ENCODE measurements around the gene SPP2.

The SPP2 gene

GRCh38 chr2:234024304-234024703, 26.2 kb upstream of the SPP2 start:
- no peak for TF ChIP-seq CTCF (IDR thresholded peaks at IDR 0.05; ENCODE audit: insufficient read depth, low read length, poor library complexity, severe bottlenecking)
- no peak for DNase-seq (ENCODE audit: extremely low read depth, insufficient read length)

GRCh38 chr2:234025466-234025865, 25.0 kb upstream of the SPP2 start:
- Histone ChIP-seq H3K4me3 (replicated peaks; ENCODE audit: low read depth, low read length) (no peak overlapping the region), H3K27me3 (replicated peaks; ENCODE audit: control insufficient read depth, insufficient read depth, low read length) (no peaks in the 10 kb centered on the region; the same call in 1 of the 2 replicates), H3K36me3 (ENCODE audit: control insufficient read depth, insufficient read depth, low read length) (no peaks in the 10 kb centered on the region)
- no peak for TF ChIP-seq CTCF (IDR thresholded peaks at IDR 0.05; ENCODE audit: insufficient read depth, low read length, poor library complexity, severe bottlenecking)
- DNase-seq (ENCODE audit: extremely low read depth, insufficient read length) = peak; percentile 8

More at GRCh38 chr2:234024304-234024703, 26.2 kb upstream of the SPP2 start:
- Histone ChIP-seq H3K4me3 (replicated peaks; ENCODE audit: low read depth, low read length) (no peak overlapping the region), H3K36me3 (ENCODE audit: control insufficient read depth, insufficient read depth, low read length) (no peaks in the 10 kb centered on the region), H3K27me3 (replicated peaks; ENCODE audit: control insufficient read depth, insufficient read depth, low read length) (no peaks in the 10 kb centered on the region; the same call in 1 of the 2 replicates)

GRCh38 chr2:234025891-234026401, 24.6 kb upstream of the SPP2 start:
- Histone ChIP-seq H3K4me3 (replicated peaks; ENCODE audit: low read depth, low read length) (no peak overlapping the region), H3K36me3 (ENCODE audit: control insufficient read depth, insufficient read depth, low read length) (no peaks in the 10 kb centered on the region), H3K27me3 (replicated peaks; ENCODE audit: control insufficient read depth, insufficient read depth, low read length) (peaks cover under 1% of the 10 kb centered on the region)
- no peak for DNase-seq (ENCODE audit: extremely low read depth, insufficient read length)
- no peak for TF ChIP-seq CTCF (IDR thresholded peaks at IDR 0.05; ENCODE audit: insufficient read depth, low read length, poor library complexity, severe bottlenecking)

GRCh38 chr2:234026693-234027254, 23.7 kb upstream of the SPP2 start:
- Histone ChIP-seq H3K27me3 (replicated peaks; ENCODE audit: control insufficient read depth, insufficient read depth, low read length) (peaks cover 1% of the 10 kb centered on the region), H3K4me3 (replicated peaks; ENCODE audit: low read depth, low read length) (no peak overlapping the region), H3K36me3 (ENCODE audit: control insufficient read depth, insufficient read depth, low read length) (no peaks in the 10 kb centered on the region)
- DNase-seq (ENCODE audit: extremely low read depth, insufficient read length) = no peak
- no peak for TF ChIP-seq CTCF (IDR thresholded peaks at IDR 0.05; ENCODE audit: insufficient read depth, low read length, poor library complexity, severe bottlenecking)

GRCh38 chr2:234027641-234028040, 22.9 kb upstream of the SPP2 start:
- TF ChIP-seq CTCF (IDR thresholded peaks at IDR 0.05; ENCODE audit: insufficient read depth, low read length, poor library complexity, severe bottlenecking) = no peak
- no peak for DNase-seq (ENCODE audit: extremely low read depth, insufficient read length)
- H3K4me3 ChIP-seq (replicated peaks; ENCODE audit: low read depth, low read length) = no peak overlapping the region
- no peaks in the 10 kb centered on the region for H3K36me3 ChIP-seq (ENCODE audit: control insufficient read depth, insufficient read depth, low read length)
- H3K27me3 ChIP-seq (replicated peaks; ENCODE audit: control insufficient read depth, insufficient read depth, low read length) = peaks cover 1% of the 10 kb centered on the region
